ENCODE data around the gene DNAAF3.

The DNAAF3 gene

GRCh38 chr19:55116232-55116858 lies 50.1 kb downstream of the DNAAF3 start:
- peak; percentile 63 for DNase-seq (ENCODE audit: low spot score)

- no peak for DNase-seq (ENCODE audit: low spot score)
These were observed 50.9 kb downstream of the DNAAF3 start for GRCh38 chr19:55115446-55116065.

GRCh38 chr19:55114566-55115145 lies 51.8 kb downstream of the DNAAF3 start:
- DNase-seq (ENCODE audit: low spot score), result no peak

DNA sequence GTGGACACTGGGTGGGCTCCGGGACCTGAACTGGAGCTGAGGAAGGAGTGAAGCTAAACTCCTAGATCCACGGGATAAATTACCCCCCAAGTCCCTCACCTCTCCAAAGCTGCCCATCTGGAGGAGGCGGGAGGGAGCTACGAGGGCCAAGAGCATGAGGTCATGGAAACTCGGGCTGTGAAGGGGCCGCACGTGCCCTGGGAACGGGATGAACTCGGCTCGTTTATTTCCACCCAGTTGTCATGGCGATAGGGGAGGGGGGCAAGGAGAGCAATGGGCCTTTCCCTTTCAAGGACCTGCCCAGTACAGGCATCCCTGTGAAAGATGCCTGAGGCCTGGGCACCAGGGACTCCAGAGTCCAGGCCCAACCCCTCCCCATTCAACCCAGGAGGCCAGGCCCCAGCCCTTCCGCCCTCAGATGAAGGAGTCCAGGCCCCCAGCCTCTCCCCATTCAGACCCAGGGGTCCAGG lies 52.8 kb downstream of the DNAAF3 start:
- DNase-seq (ENCODE audit: low spot score), result peak; percentile 78

- DNase-seq (ENCODE audit: low spot score), result peak; percentile 75
These were observed 53.4 kb downstream of the DNAAF3 start for GRCh38 chr19:55112777-55113569.

DNA sequence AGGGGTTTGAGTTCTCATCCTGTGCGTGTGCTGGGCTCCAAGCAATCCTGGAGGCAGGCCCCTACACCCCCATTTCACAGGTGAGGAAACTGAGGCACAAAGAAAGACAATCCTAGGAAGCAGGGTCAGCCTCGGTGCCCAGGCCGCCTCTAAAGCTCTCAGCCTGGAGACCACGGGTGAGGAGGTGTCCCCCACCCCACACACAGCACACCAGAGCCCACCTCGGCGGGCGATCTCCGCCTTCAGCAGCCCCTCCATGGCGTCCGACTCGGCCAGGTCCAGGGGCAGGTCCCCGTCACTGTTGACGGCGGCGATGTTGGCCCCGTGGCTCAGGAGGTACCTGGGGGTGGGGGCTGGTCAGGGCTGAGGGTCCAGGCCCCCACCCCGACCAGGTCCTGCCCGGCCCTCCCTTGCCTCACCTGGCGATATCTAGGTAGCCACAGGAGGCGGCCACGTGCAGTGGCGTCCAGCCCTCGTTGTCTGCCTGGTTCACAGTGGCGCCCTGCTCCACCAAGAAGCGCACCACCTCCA lies 54.1 kb downstream of the DNAAF3 start:
- DNase-seq (ENCODE audit: low spot score), result no peak

GRCh38 chr19:55111238-55111831 lies 55.1 kb downstream of the DNAAF3 start:
- DNase-seq (ENCODE audit: low spot score), result no peak

DNA sequence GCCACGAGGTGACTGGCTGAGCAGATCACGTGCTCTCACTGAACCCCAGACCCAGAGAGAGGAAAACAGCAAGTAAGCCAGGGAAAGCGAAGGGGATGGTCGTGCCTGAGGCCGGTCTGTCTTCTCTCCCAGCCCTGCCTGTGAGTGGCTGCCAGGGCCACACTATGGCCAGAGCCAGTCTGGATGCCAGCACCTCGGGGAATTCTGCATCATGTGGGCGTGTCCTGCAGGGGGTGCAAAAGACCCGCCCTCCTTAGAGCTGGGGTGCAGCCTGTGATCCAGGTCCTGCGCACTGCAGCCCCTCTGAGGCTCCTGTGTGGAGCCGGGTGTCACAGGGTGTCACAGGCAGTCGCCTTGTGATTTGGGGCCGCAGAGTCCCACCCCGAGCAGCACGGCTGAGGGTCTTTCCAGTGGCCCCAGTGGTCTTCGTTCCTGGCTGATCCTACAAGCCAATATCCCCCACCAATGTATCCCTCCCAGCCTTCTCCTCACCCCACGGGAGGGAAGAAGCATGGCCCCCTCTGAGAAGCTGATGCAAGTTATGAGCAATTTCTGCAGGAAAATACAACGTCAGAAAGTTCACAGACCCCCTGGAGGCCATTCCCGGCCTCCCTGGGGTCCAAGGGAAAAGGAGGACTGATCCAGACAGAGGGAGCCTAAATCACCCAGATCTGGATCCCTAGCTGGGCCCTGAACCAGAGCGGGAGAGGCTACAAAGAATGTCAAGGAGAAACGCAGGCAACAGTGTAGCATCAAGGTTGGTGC lies 56.7 kb downstream of the DNAAF3 start:
- no peak for DNase-seq (ENCODE audit: low spot score)
